HG02852 (cell line): Measurements from ENCODE around the gene MGAT5B.

Source experiments
- ATAC-seq: cut with Tn5 transposase; IDR thresholded peaks from one replicate; pipeline ENCODE4 v1.9.1; 2021; ENCODE audit warnings: mild to moderate bottlenecking, moderate library complexity; ENCODE audit not compliant: unreplicated experiment

The MGAT5B gene

DNA sequence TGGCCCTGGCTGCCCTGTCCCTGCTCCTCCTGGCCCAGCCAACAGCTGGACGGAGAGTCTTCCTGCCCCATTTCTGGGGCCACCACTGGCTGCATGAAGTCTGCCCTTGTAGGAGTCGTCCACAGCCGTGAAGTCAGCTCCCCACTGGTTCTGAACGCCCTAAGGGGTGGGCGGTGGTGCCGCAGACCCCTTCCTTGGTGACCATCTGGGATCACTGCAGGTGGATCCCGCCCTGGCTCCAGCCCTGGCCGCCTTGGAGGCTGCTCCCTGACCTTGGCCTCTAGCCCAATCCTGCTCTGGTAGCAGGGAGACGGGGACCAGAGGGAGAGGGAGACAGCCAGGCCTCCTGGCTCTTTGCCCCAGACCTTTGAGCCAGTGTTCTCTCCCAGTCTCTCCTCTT, 35.4 kb downstream of the MGAT5B start:
- ATAC-seq, result no peak

DNA sequence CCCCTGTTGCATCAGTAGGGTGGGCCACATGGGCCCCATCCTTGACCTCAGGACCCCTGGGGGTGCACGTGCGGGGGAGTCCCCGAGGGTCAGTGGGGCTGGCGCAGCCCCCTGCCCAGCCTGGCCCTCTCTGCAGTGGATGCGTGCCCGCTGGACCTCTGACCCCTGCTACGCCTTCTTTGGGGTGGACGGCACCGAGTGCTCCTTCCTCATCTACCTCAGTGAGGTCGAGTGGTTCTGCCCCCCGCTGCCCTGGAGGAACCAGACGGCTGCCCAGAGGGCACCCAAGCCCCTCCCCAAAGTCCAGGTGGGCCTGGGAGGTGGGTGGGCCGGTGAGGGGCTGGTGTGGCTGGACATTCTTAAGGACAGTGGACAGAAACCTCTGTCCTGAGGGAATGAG, 35.9 kb downstream of the MGAT5B start:
- ATAC-seq, result no peak

DNA sequence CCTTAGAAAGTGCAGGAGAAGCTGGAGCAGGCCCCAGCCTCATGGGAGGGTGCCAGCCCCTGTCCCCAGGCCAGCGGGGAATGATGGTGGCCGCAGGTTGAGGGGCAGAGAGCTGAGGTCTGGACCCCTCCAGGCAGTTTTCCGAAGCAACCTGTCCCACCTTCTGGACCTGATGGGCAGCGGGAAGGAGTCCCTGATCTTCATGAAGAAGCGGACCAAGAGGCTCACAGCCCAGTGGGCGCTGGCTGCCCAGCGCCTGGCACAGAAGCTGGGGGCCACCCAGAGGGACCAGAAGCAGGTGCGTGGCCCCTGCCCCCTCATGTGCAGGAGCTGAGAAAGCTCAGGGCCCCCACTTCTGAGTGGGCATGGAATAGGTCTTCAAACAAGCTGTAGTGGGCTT, 36.8 kb downstream of the MGAT5B start:
- ATAC-seq, result no peak

DNA sequence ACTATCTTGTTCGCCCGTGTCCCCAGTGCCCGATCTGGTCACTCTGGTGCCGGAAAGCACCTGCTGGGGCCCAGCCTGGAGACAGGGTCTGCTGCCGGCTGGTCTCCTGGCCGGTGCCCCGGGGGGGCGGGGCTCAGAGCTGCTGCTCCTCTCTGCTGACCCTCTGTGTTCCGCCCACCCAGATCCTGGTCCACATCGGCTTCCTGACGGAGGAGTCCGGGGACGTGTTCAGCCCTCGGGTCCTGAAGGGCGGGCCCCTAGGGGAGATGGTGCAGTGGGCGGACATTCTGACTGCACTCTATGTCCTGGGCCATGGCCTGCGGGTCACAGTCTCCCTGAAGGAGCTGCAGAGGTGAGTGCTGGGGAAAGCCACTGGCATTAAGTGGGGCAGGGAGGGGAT, 37.6 kb downstream of the MGAT5B start:
- ATAC-seq, result no peak

DNA sequence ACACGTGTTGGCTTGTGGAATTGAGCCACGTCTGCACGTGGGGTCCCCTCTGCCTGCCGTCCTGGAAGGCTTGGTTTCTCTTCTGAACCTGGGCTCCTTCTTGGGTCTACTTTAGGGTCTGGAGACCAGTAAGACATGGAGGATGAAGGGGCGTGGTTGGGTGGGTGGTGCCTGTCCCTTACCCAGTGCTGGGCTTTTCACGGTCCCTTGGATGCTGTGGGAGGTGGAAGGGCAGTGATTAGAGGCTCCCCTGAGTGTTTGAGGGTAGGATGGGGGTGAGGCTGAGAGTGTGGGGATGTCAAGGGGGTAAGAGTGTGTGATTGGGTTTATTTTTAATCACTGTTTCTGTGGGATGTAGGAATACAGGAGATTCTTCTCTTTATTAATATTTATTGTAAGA, 38.3 kb downstream of the MGAT5B start:
- ATAC-seq, result no peak

DNA sequence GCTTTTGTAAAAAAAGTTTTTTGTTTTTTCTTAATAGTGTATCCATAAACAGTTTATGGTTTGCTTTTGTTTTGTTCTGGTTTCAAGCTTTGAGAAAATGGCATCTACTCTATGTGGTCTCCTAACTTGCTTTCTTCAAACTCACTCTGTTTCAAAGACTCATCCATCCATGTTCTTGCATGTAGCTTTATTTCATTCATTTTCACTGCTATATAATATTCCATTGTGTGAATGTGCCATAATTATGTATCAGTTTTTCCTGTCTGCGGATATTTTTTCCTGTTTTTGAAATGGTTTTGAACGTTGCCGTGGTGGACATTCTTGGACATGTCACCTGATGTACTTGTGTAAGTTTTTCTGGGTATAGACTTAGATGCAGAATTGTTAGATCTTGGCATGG, 39.1 kb downstream of the MGAT5B start:
- no peak for ATAC-seq

DNA sequence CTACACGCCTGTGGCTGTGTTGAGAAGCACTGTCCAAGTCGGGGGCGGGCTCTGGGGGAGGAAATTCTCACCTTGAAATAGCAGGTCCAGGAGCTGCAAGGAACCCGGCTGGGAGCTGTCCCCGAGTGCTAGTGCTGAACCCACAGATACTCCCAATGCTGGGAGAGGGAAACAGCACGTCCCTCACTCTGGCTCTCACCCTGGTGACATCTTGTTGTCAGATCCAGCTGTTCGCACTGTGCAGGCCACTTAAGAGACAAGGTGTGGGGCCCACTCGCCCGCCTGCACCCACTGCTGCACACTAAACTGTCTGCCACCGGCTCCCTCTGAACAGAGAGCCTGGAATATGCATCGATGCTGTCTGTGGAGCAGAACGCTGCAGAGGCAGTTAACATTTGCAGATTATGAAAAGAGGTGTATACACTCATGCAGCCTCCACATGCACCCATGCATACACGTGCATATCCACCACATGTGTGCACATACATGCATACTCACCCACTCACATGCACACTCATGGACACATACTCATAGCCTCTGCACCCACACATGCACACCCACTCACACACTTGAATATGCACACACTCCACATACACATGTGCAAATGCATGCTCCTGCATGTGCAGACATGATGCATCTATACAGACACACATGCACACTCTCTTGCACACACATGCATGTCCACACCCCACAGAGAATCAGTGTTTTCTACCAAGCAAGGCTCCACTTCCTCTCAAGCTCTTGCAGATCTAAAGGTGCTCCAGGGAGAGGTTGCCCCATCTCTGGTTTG, 42.0 kb downstream of the MGAT5B start:
- no peak for ATAC-seq

DNA sequence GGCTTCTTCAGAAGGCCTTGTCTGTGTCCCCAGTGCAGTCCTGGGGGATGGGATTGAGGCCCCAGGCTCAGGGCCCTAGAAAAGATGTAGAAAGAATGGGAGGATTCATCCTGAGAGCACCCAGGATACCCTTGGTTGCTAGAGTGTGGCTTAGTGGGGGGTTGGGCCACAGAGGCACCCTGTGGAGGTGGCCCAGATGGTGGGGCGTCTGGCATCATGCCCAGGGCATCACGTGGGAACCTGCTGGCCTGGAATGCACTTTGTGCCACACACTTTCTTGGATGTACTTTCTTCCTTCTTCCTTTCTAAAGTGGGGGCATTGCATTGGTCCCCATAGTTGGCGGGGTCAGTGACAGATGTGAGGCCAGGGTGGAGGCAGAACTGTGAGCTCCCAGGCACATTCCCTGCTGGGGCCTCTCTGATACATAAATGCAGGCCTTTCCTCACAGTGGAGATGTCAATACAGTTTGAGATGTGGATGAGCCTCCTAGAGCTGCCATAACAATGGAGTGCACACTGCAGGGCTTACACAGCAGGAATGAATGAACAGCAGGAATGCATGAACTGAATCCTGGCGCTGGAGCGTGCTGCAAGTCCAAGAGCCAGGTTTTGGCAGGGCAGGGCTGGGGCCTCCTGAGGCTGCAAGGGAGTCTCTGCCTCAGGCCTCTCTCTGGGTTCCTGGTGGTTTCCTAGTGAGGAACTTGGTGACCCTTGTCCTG, 43.3 kb downstream of the MGAT5B start:
- no peak for ATAC-seq

DNA sequence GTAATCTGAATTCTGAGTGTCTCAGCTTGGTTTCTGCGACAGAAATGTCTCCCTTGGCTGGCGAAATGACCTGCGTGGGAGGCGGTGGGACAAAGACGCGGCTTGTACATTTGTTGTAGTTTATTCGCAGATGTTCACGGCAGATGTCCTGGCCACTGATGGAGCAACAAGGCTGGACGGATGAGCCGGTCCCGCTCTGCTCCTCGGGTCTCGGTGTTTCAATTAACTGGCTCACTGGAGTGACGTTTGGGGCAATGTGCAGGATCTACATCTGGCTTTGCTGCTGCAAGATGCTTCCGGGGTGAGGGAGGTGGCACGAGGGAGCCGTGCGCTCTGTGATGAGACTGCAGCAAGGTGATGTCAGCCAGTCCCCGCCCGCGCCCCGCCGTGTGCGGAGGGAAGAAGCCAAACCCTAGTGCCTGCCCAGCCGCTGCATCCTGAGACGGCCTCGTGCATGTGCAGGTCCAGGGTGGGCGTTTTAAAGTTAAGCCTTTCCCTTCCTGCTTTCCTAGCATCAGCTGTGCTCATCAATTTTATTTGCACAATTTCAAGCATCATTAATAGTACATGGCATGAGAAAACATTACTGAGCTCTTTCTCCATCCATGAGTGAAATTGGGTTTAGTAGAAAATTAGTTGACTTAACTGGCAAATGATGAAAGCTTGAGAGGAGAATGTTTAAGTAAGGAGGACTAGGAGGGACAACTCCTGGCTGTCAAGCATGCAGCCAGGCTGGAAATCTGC, 44.4 kb downstream of the MGAT5B start:
- no peak for ATAC-seq

DNA sequence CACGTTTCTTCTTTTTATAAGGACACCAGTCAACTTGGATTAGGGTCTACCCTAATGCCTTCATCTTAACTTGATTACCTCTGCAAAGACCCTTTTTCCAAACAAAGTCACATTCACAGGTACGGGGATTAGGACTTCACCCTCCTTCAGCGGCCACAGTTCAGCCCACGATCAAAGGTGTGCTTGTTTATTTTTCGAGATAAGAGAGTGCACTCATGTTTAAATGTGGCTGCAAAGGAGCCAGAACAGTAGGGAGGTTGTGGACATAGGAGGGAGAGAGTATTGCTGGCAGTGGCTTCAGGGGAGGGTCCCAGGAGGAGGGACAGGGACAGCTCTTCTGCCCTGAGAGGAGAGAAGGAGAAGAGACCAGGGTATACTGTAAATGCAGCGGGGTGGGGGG, 46.7 kb downstream of the MGAT5B start:
- ATAC-seq, result no peak

DNA sequence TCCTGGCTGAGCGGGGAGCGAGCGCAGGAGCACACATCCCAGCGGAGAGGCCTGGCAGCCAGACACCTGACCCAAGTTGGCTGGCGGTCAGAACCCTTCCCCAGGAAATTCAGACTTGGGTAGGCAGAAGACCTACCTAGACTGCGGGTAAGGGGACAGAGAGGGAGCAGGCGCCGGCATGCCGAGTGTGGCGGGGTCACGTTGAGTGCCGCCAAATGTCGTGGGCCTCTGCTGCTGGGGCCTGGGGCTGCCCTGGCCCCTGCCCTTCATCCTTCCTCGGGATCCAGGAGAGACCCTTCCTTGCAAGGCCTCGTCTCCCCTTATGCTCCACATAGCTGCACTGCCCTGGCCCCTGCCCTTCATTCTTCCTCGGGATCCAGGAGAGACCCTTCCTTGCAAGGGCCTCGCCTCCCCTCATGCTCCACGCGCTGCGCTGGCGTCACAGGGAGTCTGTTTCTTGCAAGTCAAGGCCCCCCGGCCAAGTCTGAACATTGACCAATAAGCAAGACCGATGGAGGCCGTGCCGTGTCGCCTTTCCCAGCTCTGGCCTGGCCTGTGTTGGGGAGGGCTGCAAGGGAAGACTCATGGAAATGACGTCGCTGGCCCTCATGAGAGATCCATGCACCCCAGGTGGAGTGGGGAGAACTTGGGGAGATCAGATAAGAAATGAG, 47.8 kb downstream of the MGAT5B start:
- no peak for ATAC-seq

DNA sequence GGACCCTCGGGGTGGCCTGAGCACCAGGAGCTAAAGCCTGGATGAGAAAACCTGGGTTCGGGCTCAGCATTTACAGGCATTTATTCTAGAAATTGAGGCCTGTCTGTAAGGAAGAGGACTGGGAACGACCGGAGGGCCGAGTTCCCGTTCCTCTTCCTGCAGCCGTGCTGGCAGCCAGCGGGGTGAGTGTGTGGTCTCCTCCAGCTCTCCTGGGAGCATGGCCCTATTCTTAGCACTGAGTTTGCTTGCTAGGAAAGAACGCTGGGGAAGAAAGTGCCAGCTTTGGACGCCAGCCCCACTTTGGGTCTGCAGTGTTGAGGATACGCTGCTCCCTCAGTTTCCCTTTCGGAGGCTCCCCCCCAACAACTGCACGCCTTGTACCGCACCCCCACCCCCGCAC, 49.6 kb downstream of the MGAT5B start:
- ATAC-seq, result no peak

DNA sequence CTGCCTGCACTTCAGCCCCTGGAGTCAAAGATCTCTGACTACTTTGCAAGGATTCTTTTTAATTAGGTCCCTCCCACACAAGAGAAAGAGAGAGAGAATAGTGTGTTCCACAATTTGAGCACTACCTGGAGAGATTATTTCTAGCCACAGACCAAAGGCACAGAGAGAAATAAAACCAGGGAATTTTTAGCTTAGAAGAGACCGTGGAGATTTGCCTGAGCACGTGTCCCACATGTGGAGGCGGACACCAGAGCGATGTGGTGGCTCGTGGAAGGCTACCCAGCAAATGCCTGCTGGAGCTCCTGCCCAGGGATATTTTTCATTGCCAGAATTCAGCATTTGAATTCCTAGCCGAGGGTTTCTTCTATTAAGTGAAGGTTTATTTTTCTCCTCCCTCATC, 50.6 kb downstream of the MGAT5B start:
- ATAC-seq, result no peak

DNA sequence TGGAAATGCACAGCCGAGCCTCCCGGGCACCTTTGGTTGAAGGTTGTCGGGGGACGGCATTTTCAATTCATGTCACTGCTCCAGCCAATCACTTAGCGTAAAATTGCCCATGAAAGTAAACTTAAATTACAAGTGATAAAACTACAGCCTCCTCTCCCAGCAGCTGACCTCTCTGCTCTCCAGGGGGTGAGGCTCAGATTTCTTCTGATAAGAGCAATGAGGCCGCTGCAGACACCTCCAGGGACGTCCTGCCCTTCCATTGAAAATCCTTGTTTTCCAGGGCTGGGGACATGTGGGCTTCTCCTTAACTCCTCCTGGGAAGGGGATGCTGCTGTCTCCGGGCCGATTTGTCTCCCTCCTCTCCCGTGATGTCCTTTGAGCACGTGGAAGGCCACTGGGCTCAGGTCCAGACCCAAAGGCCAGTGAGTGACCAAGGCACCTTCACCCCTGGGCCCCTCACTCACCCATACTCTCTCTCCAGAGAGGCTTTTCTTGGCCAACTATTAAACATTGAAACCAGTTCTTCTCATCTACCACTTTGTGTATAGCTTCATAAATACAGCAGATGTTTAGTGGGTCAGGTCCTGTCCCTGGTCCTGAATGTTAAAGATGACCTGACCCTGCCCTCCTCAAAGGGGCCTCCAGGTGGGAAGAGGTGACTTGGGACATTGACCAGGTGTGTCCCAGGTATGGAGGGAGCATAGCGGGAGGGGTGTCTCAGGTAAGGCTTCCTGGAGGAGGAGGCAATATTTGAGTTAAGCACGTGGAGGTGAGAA, 52.3 kb downstream of the MGAT5B start:
- ATAC-seq, result no peak

DNA sequence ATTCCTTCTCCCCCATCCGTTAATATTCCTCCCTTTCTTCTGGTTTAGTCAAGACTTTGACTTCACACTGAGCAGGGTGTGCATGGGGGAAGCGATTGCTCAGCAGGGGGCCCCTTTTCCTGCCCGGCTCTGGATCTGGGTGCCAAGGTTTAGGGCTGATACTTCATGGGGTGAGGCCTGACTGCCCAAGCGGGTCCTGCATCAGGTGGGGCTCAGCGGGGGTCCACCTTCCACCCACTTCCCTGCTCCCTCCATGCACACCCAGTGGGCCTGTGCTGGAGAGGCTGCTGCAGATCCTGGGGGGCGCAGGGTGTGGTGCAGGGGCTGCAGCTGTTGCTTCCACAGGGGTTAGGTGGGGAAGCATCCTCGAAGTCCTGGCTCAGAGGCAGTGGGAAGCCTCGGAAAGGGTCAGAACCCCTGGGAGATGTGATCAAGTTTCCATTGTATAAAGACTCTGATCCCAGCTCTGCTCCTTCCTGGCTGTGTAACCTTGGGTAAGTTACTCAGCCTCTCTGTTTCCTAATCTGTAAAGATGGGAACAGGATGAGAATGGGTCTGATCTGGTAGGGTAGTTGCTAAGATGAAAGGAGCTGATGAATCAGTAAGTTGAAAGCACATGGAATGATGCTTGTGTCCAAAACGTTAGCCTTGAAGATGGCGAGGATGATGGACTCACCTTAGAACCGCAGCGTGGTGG, 53.3 kb downstream of the MGAT5B start:
- ATAC-seq, result no peak

DNA sequence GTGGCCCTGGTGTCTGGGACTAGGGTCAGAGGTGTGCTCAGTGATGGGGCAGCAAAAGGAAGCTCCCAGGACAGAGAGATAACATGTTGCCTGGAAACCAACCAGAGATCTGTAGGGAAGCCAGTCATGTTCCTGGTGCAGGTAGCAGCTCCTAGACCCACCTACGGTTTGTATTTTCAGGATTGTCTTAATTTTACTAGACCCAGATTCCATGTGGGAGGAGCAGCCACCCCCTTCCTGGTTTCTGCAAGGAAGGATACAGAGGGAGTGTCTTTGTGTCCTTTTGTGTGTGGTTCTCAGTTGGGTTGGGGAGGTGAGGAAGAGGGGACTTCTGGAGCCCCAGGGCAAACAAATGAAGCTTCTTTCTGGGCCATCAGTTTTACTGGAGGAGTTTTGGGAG, 53.9 kb downstream of the MGAT5B start:
- ATAC-seq, result no peak

DNA sequence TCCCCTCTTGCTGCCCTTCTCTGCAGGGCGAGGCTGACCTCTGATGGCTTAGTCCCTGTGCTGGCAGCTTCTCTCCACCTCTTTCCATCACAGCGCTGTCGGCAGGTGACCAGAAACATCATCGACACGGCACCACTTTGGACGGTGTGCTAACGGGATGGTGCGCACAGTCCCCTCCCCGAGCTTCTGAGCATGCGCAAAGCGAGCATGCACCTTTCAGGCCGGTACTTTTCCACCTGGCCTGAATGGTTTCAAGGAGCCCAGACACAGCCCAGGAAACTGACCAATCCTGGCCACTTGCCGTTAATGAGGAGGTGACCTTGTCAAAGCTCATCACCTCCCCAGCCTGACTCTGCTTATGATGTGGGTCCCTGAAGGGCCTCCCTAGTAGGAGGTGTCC, 54.8 kb downstream of the MGAT5B start:
- no peak for ATAC-seq

DNA sequence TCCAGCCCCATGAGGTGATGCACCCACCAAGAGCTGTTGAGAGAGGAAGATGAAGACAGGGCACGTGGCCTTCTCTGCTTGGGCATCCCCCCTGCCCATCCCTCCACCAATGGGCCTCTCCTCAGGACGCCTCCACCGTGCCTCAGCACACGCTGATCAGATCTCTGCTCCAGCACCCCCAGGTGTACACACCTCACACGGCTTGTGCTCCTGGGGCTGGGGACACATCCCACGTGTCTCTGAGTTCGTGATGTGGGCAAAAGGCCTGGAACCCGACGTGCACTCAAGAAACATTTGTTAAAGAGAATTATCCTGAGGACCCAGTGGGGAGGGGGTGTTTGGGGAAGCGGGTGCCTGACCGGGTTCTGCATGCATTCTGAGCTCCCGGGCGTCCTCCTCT, 55.3 kb downstream of the MGAT5B start:
- no peak for ATAC-seq

DNA sequence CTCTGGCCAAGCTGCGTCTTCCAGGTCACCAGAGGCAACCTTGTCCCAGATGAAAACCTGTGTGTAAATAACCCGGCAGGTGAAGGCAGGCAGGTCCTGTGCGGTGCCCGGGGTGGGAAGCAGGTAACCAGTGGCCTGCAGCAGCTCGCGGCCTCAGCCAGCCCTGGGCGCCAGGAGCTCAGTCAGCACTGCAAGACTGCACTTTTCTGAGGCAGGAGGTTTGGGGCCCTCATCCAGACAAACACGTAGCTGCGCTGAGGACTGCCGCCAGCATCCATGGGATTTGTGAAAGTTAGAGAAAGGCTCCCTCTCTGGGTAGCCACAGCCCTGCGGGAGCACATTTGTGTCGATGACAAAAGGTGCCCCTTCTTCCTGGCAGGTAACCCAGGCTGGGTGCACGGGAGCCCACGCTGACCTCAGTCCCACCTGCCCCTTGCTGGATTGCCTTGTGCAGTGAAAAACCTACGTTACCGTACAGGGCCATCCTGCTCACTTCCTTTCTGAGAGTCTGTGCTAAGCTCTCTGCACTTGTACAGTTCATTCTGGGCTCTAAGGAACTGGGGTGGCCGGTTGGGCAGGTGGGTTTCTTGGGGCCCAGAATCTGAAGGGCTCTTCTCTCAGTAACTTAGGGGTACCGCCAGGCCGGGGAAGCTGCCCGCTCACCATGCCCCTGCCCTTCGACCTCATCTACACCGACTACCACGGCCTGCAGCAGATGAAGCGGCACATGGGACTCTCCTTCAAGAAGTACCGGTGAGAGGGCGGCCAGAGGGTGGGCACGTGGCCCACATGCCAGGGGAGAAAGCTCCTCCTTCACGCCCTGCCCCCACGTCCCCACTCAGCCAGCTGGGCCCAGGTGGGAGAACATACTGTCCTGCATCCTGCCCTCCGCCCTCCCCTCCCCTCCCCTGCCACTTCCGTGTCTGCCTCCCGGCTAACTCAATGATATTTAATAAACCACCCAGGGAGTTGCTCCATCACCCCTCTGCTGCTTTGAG, 56.4 kb downstream of the MGAT5B start:
- no peak for ATAC-seq
